Measurements from ENCODE around the gene TSPAN9. TPM values are rescaled to one million over a fixed set of nuclear protein-coding genes. Genes with fewer than 3 reads are reported as not detected.

The TSPAN9 gene
- polyA plus RNA-seq, 3 donors, result 0.15 to 0.34 (median 0.25) TPM

DNA sequence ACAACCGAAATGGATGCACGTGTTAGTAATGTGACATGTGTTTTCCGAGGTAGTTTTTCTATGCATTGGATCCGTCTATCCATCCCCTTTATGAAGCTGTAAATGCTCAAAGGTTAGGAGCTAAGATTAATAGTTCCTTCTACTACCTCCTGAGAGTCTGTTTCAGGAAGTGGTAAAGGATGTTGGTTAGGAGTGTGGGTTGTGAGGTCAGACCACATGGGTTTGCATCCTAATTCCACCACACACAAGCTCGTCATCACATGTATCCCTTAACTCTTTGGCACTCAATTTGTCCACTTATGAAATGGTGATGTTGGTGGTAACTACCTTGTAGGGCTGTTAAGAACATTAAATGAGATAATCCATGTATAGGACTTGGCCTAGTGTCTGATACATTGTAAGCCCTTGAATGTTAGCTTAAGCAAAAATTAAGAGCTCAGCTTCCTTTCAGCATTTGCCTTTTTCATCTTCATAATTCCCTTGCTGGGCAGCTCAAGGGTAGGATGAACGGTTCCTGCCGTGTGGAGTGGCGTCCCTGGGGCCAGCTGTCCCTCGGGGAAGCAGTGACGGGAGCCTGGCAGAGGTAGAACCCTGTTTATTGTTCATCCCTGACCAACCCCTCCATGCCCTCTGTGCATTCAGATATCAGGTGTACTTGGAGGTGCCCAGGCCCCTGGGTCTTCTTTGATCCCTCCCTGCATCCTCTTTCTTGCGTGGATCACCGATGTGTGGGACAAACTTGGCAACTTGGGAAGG is 52.3 kb downstream of the TSPAN9 start:
- intact Hi-C loops (cut with micrococcal nuclease), result no loop called here
- Histone ChIP-seq H3K4me1 (ENCODE audit: control insufficient read depth in 1 of 2, insufficient read depth in 2 of 2, low read length in 2 of 2) (peaks cover 14 to 16% of the 10 kb centered on the region in 2 donors), H3K27ac (ENCODE audit: low read depth in 1 of 2, low read length in 2 of 2) (no peak overlapping the region), H3K27me3 (ENCODE audit: control insufficient read depth in 2 of 2, insufficient read depth in 2 of 2, low read length in 2 of 2) (peaks cover 23 to 96% of the 10 kb centered on the region in 2 donors), H3K4me2 (replicated peaks; ENCODE audit: extremely low read depth, low read length, poor library complexity, severe bottlenecking) (peak overlapping the region; percentile 24), H3K79me2 (ENCODE audit: insufficient read depth, low read length) (no peaks in the 10 kb centered on the region), H3K36me3 (replicated peaks in 1 of 2; ENCODE audit: control insufficient read depth in 1 of 2, insufficient read depth in 2 of 2, low read length in 2 of 2) (no peaks in the 10 kb centered on the region), H3K9ac (ENCODE audit: insufficient read depth, low read length, poor library complexity, severe bottlenecking) (no peak overlapping the region), H3K4me3 (replicated peaks in 1 of 3; ENCODE audit: low read depth in 2 of 3, low read length in 3 of 3) (no peak overlapping the region), H2AFZ (ENCODE audit: insufficient read depth, low read depth, low read length, poor library complexity, severe bottlenecking) (no peak overlapping the region), H4K20me1 (ENCODE audit: insufficient read depth, low read length) (no peaks in the 10 kb centered on the region), H3K9me3 (replicated peaks in 1 of 2; ENCODE audit: control insufficient read depth in 1 of 2, insufficient read depth in 1 of 2, low read length in 2 of 2) (peaks cover 20 to 39% of the 10 kb centered on the region in 2 donors)
- peaks cover 67 to 91% (median 84%) of the 10 kb centered on the region in 3 donors for H3K27me3 Mint-ChIP-seq (ENCODE audit: low read depth in 3 of 3)
- H3K27ac Mint-ChIP-seq, result peak overlapping the region in 1 of 7 donors; percentile 36
- DNase-seq, result peak in 1 of 3 donors; percentile 25
- no CpG with 5 or more reads among the region's 12 CpGs for WGBS (ENCODE audit: insufficient coverage)
- H3K9me3 Mint-ChIP-seq, result peaks cover 7 to 23% (median 17%) of the 10 kb centered on the region in 7 donors
- peak overlapping the region in 1 of 2 donors; percentile 82 for H3K4me3 Mint-ChIP-seq
- H3K4me1 Mint-ChIP-seq, result peaks cover 18% of the 10 kb centered on the region
- peaks cover 0 to 3% of the 10 kb centered on the region in 2 donors for H3K36me3 Mint-ChIP-seq
- TF ChIP-seq, protein P1, sequence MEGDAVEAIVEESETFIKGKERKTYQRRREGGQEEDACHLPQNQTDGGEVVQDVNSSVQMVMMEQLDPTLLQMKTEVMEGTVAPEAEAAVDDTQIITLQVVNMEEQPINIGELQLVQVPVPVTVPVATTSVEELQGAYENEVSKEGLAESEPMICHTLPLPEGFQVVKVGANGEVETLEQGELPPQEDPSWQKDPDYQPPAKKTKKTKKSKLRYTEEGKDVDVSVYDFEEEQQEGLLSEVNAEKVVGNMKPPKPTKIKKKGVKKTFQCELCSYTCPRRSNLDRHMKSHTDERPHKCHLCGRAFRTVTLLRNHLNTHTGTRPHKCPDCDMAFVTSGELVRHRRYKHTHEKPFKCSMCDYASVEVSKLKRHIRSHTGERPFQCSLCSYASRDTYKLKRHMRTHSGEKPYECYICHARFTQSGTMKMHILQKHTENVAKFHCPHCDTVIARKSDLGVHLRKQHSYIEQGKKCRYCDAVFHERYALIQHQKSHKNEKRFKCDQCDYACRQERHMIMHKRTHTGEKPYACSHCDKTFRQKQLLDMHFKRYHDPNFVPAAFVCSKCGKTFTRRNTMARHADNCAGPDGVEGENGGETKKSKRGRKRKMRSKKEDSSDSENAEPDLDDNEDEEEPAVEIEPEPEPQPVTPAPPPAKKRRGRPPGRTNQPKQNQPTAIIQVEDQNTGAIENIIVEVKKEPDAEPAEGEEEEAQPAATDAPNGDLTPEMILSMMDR (IDR thresholded peaks at IDR 0.05), result no peak

DNA sequence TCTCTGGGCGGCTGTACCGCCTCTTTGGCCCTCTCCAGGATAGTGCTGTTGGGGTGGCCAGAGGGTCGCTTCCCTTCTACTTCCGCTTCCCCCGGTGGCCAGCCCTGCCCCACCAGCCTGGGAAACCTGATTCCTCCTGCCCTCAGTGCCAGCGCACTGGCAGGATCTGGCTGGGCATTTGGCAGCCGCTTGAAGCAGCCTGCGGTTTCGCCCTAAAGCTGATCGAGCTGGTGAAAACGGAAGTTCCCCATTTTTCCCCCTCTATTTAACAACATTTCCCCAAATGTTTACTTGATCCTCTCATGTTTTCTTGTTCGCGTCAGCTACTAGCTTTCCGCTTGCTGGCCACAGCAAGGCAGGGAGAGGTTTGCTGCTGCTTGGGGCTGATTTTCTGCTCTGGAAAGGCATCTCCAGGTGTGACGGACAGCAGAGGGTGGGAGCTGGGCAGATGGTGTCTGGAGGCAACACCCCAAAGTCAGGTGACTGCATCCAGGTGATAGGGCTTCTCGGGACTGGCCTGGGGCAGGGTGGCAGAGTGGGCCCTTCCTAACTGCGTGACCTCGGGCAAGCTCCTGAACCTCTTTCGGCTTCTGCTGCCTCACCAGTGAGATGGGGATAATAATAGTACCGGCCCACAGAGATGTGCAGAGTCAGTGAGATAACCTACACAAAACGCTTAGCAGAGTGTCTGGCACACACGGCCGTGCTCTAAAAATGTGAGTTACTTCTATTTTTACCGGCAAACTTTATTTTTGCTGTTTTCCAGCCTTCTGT is 53.1 kb downstream of the TSPAN9 start:
- WGBS (ENCODE audit: insufficient coverage), result 19% methylated on average over 21 of the region's 24 CpGs
- peaks cover 0 to 3% of the 10 kb centered on the region in 2 donors for H3K36me3 Mint-ChIP-seq
- H3K4me1 ChIP-seq (ENCODE audit: control insufficient read depth in 1 of 2, insufficient read depth in 2 of 2, low read length in 2 of 2), result peaks cover 14 to 16% of the 10 kb centered on the region in 2 donors
- peak overlapping the region; percentile 16 to 82 for H3K4me3 Mint-ChIP-seq
- TF ChIP-seq, protein P1 (IDR thresholded peaks at IDR 0.05), result no peak
- peak overlapping the region in 1 of 7 donors; percentile 36 for H3K27ac Mint-ChIP-seq
- peaks cover 5 to 17% (median 10%) of the 10 kb centered on the region in 7 donors for H3K9me3 Mint-ChIP-seq
- H3K36me3 ChIP-seq (replicated peaks in 1 of 2; ENCODE audit: control insufficient read depth in 1 of 2, insufficient read depth in 2 of 2, low read length in 2 of 2), result no peaks in the 10 kb centered on the region
- H3K27me3 ChIP-seq (ENCODE audit: control insufficient read depth in 2 of 2, insufficient read depth in 2 of 2, low read length in 2 of 2), result peaks cover 23 to 96% of the 10 kb centered on the region in 2 donors
- peaks cover 66 to 93% (median 89%) of the 10 kb centered on the region in 3 donors for H3K27me3 Mint-ChIP-seq (ENCODE audit: low read depth in 3 of 3)
- no peaks in the 10 kb centered on the region for H4K20me1 ChIP-seq (ENCODE audit: insufficient read depth, low read length)
- intact Hi-C loops (cut with micrococcal nuclease), result no loop called here
- H3K79me2 ChIP-seq (ENCODE audit: insufficient read depth, low read length), result no peaks in the 10 kb centered on the region
- no peak overlapping the region for H3K27ac ChIP-seq (ENCODE audit: low read depth in 1 of 2, low read length in 2 of 2)
- H3K4me3 ChIP-seq (replicated peaks in 1 of 3; ENCODE audit: low read depth in 2 of 3, low read length in 3 of 3), result peak overlapping the region in 1 of 3 experiments; percentile 9
- no peak overlapping the region for H2AFZ ChIP-seq (ENCODE audit: insufficient read depth, low read depth, low read length, poor library complexity, severe bottlenecking)
- H3K4me2 ChIP-seq (replicated peaks; ENCODE audit: extremely low read depth, low read length, poor library complexity, severe bottlenecking), result peak overlapping the region; percentile 24
- H3K9me3 ChIP-seq (replicated peaks in 1 of 2; ENCODE audit: control insufficient read depth in 1 of 2, insufficient read depth in 1 of 2, low read length in 2 of 2), result peaks cover 16 to 35% of the 10 kb centered on the region in 2 donors
- peaks cover 18% of the 10 kb centered on the region for H3K4me1 Mint-ChIP-seq
- H3K9ac ChIP-seq (ENCODE audit: insufficient read depth, low read length, poor library complexity, severe bottlenecking), result no peak overlapping the region
- peak; percentile 6 to 32 (median 10) for DNase-seq
